Trophoblast cell (in vitro differentiated cells and primary cell): ENCODE data around the gene HSPBP1.

Experiments
- DNase-seq, 2 donors: peaks; one replicate each; pipeline ENCODE4 v3.0.0-alpha.2; 2016
- H2AFZ ChIP-seq: 2 replicates; pipeline ENCODE4 v1.6.1; 2013; ENCODE audit warnings: low read length, moderate library complexity, mild to moderate bottlenecking; ENCODE audit not compliant: insufficient read depth, poor library complexity
- H2AK5ac ChIP-seq: 2 replicates; pipeline ENCODE4 v1.6.1; 2013; ENCODE audit warnings: mild to moderate bottlenecking, low read length
- H2BK120ac ChIP-seq: 2 replicates; pipeline ENCODE4 v1.6.1; 2013; ENCODE audit warnings: low read length, mild to moderate bottlenecking, moderate library complexity; ENCODE audit not compliant: insufficient read depth, poor library complexity
- H2BK12ac ChIP-seq: 2 replicates; pipeline ENCODE4 v1.6.1; 2013; ENCODE audit warnings: mild to moderate bottlenecking, low read length, moderate library complexity
- H2BK5ac ChIP-seq: 2 replicates; pipeline ENCODE4 v1.6.1; 2013; ENCODE audit warnings: low read length, low read depth, moderate library complexity, mild to moderate bottlenecking; ENCODE audit not compliant: poor library complexity
- H3K14ac ChIP-seq: 2 replicates; pipeline ENCODE4 v1.6.1; 2013; ENCODE audit warnings: mild to moderate bottlenecking, low read length
- H3K18ac ChIP-seq: 2 replicates; pipeline ENCODE4 v1.6.1; 2013; ENCODE audit warnings: mild to moderate bottlenecking, low read length
- H3K23ac ChIP-seq: 2 replicates; pipeline ENCODE4 v1.6.1; 2013; ENCODE audit warnings: low read length
- H3K27ac ChIP-seq: 2 replicates; pipeline ENCODE4 v1.5.1; 2013; ENCODE audit warnings: low read depth, mild to moderate bottlenecking, inconsistent platforms, low read length, moderate library complexity
- H3K27me3 ChIP-seq: 2 replicates; pipeline ENCODE4 v1.6.1; 2013; ENCODE audit warnings: inconsistent platforms, mild to moderate bottlenecking, low read length, moderate library complexity; ENCODE audit not compliant: insufficient read depth
- H3K36me3 ChIP-seq, 2 experiments: 1 replicate in 1 of 2; 2 replicates in 1 of 2; pipeline ENCODE4 v1.6.1; 2013; ENCODE audit warnings: low read length in 2 of 2, mild to moderate bottlenecking in 2 of 2, moderate library complexity in 1 of 2; ENCODE audit not compliant: insufficient read depth in 2 of 2, control insufficient read depth in 1 of 2
- H3K4ac ChIP-seq: 2 replicates; pipeline ENCODE4 v1.6.1; 2013; ENCODE audit warnings: low read depth, mild to moderate bottlenecking, low read length, moderate library complexity
- H3K4me1 ChIP-seq, 2 experiments: 1 replicate in 1 of 2; 2 replicates in 1 of 2; pipeline ENCODE4 v1.6.1; 2013; ENCODE audit warnings: low read length in 2 of 2, mild to moderate bottlenecking in 2 of 2, moderate library complexity in 1 of 2; ENCODE audit not compliant: insufficient read depth in 2 of 2, control insufficient read depth in 1 of 2
- H3K4me2 ChIP-seq: 2 replicates; pipeline ENCODE4 v1.6.1; 2013; ENCODE audit warnings: inconsistent platforms, mild to moderate bottlenecking, low read length, moderate library complexity
- H3K4me3 ChIP-seq: 2 replicates; pipeline ENCODE4 v1.5.1; 2013; ENCODE audit warnings: mild to moderate bottlenecking, low read depth, low read length, inconsistent platforms
- H3K79me1 ChIP-seq: one replicate; pipeline ENCODE4 v1.6.1; 2013; ENCODE audit warnings: low read length
- H3K79me2 ChIP-seq: 2 replicates; pipeline ENCODE4 v1.6.1; 2013; ENCODE audit warnings: low read length, mild to moderate bottlenecking; ENCODE audit not compliant: control insufficient read depth, insufficient read depth, poor library complexity
- H3K9ac ChIP-seq: 2 replicates; pipeline ENCODE4 v1.6.1; 2013; ENCODE audit warnings: mild to moderate bottlenecking, low read length
- H3K9me3 ChIP-seq: 2 replicates; pipeline ENCODE4 v1.6.1; 2013; ENCODE audit warnings: low read depth, mild to moderate bottlenecking, control low read depth, inconsistent platforms, low read length; ENCODE audit not compliant: insufficient read depth
- H4K12ac ChIP-seq: 2 replicates; pipeline ENCODE4 v1.6.1; 2013; ENCODE audit warnings: low read depth, mild to moderate bottlenecking, low read length, moderate library complexity
- H4K8ac ChIP-seq: 2 replicates; pipeline ENCODE4 v1.6.1; 2013; ENCODE audit warnings: low read depth, mild to moderate bottlenecking, low read length, moderate library complexity
- H4K91ac ChIP-seq: one replicate; pipeline ENCODE4 v1.6.1; 2013; ENCODE audit warnings: low read depth, mild to moderate bottlenecking, low read length, moderate library complexity
- WGBS: extraction: QIAGEN DNeasy Blood & Tissue Kit; methylation state at CpG from one replicate; pipeline ENCODE4 v1.1.7; 2013; ENCODE audit warnings: missing lambda C conversion rate; ENCODE audit not compliant: insufficient read length, insufficient coverage; ENCODE audit errors: extremely low coverage; 5-methylcytosine and 5-hydroxymethylcytosine counted together

Gene HSPBP1

DNA sequence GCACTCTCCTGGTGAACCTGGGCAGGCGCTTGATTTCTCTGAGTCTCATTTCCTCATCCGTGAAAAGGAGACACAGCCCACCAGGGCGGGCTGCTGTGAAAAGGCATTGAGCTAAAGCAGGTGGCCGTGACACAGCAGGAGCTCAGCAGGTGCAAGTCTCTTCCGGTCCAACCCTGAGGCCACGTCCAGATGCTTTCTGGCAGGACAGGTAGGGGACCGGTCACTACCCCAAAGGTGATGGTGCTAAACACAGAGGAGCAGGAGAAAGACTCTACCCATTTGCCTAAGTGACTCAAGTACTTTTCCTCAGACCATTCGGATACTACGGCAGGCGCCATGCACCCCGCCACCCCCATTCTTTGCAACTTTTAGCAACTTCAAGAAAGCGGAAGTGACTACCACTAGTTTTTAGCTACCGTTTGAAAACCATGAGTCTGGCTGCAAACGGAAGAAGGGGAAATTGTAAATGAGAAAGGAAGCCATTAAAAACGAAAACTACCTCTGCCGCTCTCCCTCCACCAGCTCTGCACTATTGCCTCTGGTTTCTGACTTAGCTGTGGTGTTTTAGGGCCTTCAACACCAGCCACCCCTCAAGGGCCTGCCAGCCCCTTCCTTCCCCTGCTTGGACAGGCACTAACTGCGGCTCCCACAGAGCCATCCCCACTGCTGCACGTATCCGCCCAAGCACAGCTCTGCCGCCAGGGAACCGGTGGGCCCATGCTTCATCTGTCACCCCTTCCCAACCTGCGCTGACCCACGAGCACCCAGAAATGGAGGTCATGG is 25.9 kb downstream of the HSPBP1 start:
- no peaks in the 10 kb centered on the region for H3K9me3 ChIP-seq
- no peak overlapping the region for H3K18ac ChIP-seq
- H4K91ac ChIP-seq: no peak overlapping the region
- peaks cover 7% of the 10 kb centered on the region for H3K79me1 ChIP-seq
- DNase-seq: peak in 1 of 2 donors; percentile 11
- H2AK5ac ChIP-seq: no peak overlapping the region
- H3K14ac ChIP-seq: no peak overlapping the region
- H3K36me3 ChIP-seq: peaks cover 0 to 7% of the 10 kb centered on the region in 2 experiments
- no peak overlapping the region for H3K27ac ChIP-seq
- no peaks in the 10 kb centered on the region for H3K27me3 ChIP-seq
- no peak overlapping the region for H4K8ac ChIP-seq
- no peak overlapping the region for H2BK12ac ChIP-seq
- no CpG with 5 or more reads among the region's 23 CpGs for WGBS
- H2AFZ ChIP-seq: no peak overlapping the region
- peaks cover 41% of the 10 kb centered on the region for H3K79me2 ChIP-seq
- H2BK120ac ChIP-seq: no peak overlapping the region
- no peak overlapping the region for H4K12ac ChIP-seq
- H2BK5ac ChIP-seq: no peak overlapping the region
- H3K4ac ChIP-seq: peak overlapping the region; percentile 3
- no peak overlapping the region for H3K9ac ChIP-seq
- no peak overlapping the region for H3K4me3 ChIP-seq
- H3K4me1 ChIP-seq: peaks cover 37 to 46% of the 10 kb centered on the region in 2 experiments
- no peak overlapping the region for H3K23ac ChIP-seq
- no peak overlapping the region for H3K4me2 ChIP-seq

DNA sequence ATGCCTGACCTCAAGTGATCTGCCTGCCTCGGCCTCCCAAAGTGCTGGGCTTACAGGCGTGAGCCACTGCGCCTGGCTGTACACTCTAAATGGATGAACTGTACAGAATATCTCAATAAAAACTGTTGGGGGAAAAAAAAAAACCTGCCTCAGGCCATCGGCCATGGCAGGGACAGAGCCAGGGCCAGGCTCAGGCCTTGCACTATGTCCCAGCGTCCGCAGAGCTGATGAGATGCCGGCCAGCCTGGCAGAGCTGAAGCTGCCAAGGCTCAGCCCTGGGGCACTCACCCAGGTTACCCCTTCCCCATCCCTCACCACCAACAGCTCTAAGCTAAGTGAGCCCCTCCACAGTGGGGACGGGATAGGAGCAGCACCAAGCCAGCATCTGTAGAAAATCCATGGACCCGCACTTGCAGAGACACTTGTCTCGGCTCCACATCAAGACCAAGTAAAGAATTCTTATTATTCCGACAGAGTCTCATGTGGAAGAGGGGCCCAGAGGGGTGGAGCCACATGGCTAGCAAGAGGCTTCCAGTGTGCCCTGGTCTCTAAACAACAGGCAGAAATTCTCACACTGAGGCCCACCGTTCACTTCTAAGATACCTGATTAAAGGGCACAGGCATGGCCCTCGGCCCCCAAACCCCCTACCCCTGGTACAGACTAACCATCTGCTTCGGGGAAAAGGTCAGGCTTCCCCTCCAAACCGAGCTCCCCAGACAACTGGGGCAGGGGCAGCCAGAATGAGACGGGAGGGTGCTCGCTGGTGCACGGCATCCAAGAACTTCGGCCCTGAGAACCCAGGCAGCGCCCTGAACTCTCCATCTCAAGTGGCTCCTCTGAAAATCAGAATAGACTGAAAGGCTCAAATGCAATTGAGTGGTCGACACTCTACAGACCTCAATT is 26.9 kb downstream of the HSPBP1 start:
- Histone ChIP-seq H3K27me3 (no peaks in the 10 kb centered on the region), H3K36me3 (peaks cover 0 to 7% of the 10 kb centered on the region in 2 experiments), H2AFZ (no peak overlapping the region), H3K27ac (no peak overlapping the region), H4K8ac (no peak overlapping the region), H3K9ac (no peak overlapping the region), H3K79me2 (peaks cover 34% of the 10 kb centered on the region), H3K79me1 (peaks cover 2% of the 10 kb centered on the region), H3K23ac (no peak overlapping the region), H2BK12ac (no peak overlapping the region), H3K18ac (no peak overlapping the region), H3K9me3 (no peaks in the 10 kb centered on the region), H4K91ac (no peak overlapping the region), H2AK5ac (no peak overlapping the region), H3K14ac (no peak overlapping the region), H2BK5ac (no peak overlapping the region), H2BK120ac (no peak overlapping the region), H3K4me1 (peaks cover 48 to 56% of the 10 kb centered on the region in 2 experiments), H3K4me2 (no peak overlapping the region), H4K12ac (no peak overlapping the region), H3K4ac (peak overlapping the region; percentile 42), H3K4me3 (no peak overlapping the region)
- no peak for DNase-seq
- WGBS: no CpG with 5 or more reads among the region's 21 CpGs

DNA sequence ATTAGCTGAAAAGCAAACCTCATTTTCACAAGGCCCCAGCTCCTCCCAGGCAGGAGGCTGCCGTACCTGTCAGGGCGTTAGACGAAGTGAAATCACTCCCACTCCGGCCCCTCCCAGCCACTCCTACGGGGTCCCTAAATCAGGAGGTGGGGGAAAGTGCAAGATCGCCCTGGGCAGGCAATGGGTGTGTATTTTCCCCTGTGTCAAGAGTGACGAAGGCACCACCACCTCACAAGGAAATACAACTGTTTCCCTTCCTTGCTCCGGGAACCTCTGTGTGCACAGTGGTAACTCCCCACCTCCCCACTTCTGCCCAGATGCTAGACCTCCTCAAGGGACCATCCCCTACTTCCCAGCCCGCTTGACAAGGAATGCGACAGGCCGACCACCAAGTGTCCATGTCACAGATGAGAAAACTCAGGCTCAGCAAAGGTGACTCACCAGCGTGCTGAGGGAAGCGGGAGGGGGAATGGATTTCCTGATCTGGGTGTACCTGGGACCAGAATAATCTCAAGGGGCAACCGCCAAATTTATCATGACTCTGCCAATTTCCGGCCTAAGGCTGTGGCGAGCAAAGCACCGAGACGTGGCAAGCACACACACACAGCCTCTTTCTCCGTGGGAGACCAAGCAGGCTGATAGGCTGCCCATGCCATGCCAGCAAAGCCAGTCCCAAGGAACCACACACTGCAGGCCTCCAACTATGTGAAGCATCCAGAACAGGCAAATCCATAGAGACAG is 28.4 kb downstream of the HSPBP1 start:
- H2BK12ac ChIP-seq: no peak overlapping the region
- H2AFZ ChIP-seq: no peak overlapping the region
- H3K14ac ChIP-seq: no peak overlapping the region
- H4K91ac ChIP-seq: no peak overlapping the region
- peak overlapping the region; percentile 48 for H3K4ac ChIP-seq
- no peak overlapping the region for H2BK120ac ChIP-seq
- peak overlapping the region; percentile 14 for H3K18ac ChIP-seq
- H2AK5ac ChIP-seq: no peak overlapping the region
- DNase-seq: no peak
- peak overlapping the region; percentile 19 for H3K27ac ChIP-seq
- no peak overlapping the region for H4K8ac ChIP-seq
- H3K4me2 ChIP-seq: no peak overlapping the region
- peaks cover 25% of the 10 kb centered on the region for H3K79me2 ChIP-seq
- H2BK5ac ChIP-seq: no peak overlapping the region
- H4K12ac ChIP-seq: no peak overlapping the region
- no peaks in the 10 kb centered on the region for H3K79me1 ChIP-seq
- no peaks in the 10 kb centered on the region for H3K27me3 ChIP-seq
- H3K23ac ChIP-seq: no peak overlapping the region
- no peak overlapping the region for H3K9ac ChIP-seq
- peaks cover 47 to 55% of the 10 kb centered on the region in 2 experiments for H3K4me1 ChIP-seq
- H3K4me3 ChIP-seq: no peak overlapping the region
- no peaks in the 10 kb centered on the region for H3K9me3 ChIP-seq
- peaks cover 6 to 12% of the 10 kb centered on the region in 2 experiments for H3K36me3 ChIP-seq
- no CpG with 5 or more reads among the region's 19 CpGs for WGBS
